ENCODE measurements around the gene TBC1D5. TPM values are rescaled to one million over a fixed set of nuclear protein-coding genes. Genes with fewer than 3 reads are reported as not detected.

Gene TBC1D5
- total and polyA plus RNA-seq, 2 of the 8 experiments (the other 6 are each of a cell fraction or from before 2014, with no cell fraction given), result 11.0 to 22.9 TPM

DNA sequence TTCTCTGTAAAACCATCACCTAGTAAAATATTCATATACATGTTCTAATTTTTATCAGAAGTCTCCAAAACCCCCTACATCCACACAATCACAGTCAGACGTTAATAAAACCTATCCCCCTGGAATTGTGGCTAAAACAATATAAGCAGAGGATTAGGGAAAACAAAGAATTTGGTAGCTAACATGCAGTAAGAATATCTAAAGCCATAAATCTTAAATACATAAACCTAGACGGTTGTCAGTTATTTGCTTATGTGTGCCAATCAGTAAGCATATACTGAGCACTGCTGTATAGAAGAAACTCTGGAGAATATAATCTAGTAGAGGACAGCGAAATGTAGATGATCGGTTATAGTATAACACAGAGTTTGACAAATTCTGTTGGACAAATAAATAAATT is 232.2 kb downstream of the TBC1D5 start:
- CTCF ChIA-PET (ENCODE audit: partially characterized antibody), result interaction anchor here (0.5 kb wide), 1 partner anchor 251 kb away, joined by 3 read pairs; no protein-coding TSS in a partner anchor
- Histone ChIP-seq H2AK5ac (ENCODE audit: low read depth, low read length) (no peak overlapping the region), H3K23me2 (ENCODE audit: low read depth, low read length) (no peaks in the 10 kb centered on the region), H2BK12ac (ENCODE audit: low read depth, low read length) (no peak overlapping the region), H3K36me3 (ENCODE audit: control insufficient read depth in 2 of 4, insufficient read depth in 4 of 4, low read length in 3 of 4) (no peaks in the 10 kb centered on the region), H2BK20ac (ENCODE audit: low read length) (no peak overlapping the region), H2BK120ac (replicated peaks; ENCODE audit: low read depth, low read length) (no peak overlapping the region), H4K8ac (ENCODE audit: extremely low read depth, insufficient read depth, low read length) (no peak overlapping the region), H3K4ac (replicated peaks; ENCODE audit: insufficient read length, low read depth, low read length) (no peak overlapping the region), H4K5ac (ENCODE audit: insufficient read length, low read depth, low read length) (no peak overlapping the region), H4K91ac (replicated peaks; ENCODE audit: insufficient read length, low read length) (no peak overlapping the region), H3K27me3 (replicated peaks in 1 of 4; ENCODE audit: control insufficient read depth in 3 of 4, extremely low read depth in 1 of 4, insufficient read depth in 3 of 4, low read length in 3 of 4) (no peaks in the 10 kb centered on the region), H3K14ac (ENCODE audit: insufficient read length) (no peak overlapping the region), H3K18ac (ENCODE audit: extremely low read depth, low read length) (no peak overlapping the region), H2BK15ac (ENCODE audit: low read length) (no peak overlapping the region), H3K23ac (ENCODE audit: insufficient read length) (no peak overlapping the region), H3K9ac (replicated peaks in 1 of 4; ENCODE audit: extremely low read depth in 1 of 4, low read depth in 3 of 4, low read length in 3 of 4) (no peak overlapping the region), H3K9me3 (ENCODE audit: insufficient read depth in 2 of 2, low read depth in 1 of 2, low read length in 1 of 2) (no peaks in the 10 kb centered on the region), H2AFZ (ENCODE audit: low read length) (no peak overlapping the region), H4K20me1 (replicated peaks in 1 of 2; ENCODE audit: control insufficient read depth in 1 of 2, insufficient read depth in 2 of 2, low read length in 2 of 2) (no peaks in the 10 kb centered on the region), H2BK5ac (ENCODE audit: low read depth, low read length) (no peak overlapping the region), H3K4me1 (replicated peaks in 1 of 4; ENCODE audit: control insufficient read depth in 3 of 4, insufficient read depth in 4 of 4, low read length in 3 of 4) (0 out of 7 replicates have a peak, but pooled peaks cover 0 to 3% (median 0%) of the 10 kb centered on the region in 4 experiments), H3K79me1 (ENCODE audit: low read depth, low read length) (no peaks in the 10 kb centered on the region), H3K4me2 (ENCODE audit: insufficient read depth in 1 of 2, low read depth in 2 of 2, low read length in 2 of 2) (no peak overlapping the region), H3K27ac (ENCODE audit: low read depth, low read length) (no peak overlapping the region), H3K79me2 (ENCODE audit: control insufficient read depth in 1 of 2, insufficient read depth in 2 of 2, low read length in 2 of 2) (no peaks in the 10 kb centered on the region), H3K56ac (replicated peaks; ENCODE audit: insufficient read length, low read depth, low read length) (no peak overlapping the region), H3K4me3 (ENCODE audit: extremely low read depth in 1 of 4, insufficient read depth in 2 of 4, low read depth in 3 of 4, low read length in 4 of 4) (no peak overlapping the region)
- WGBS, 2 experiments (ENCODE audit: extremely low coverage in 1 of 2, insufficient coverage in 1 of 2, insufficient read length in 1 of 2, insufficient replicate concordance in 2 of 2, low coverage in 1 of 2, low lambda C conversion rate in 2 of 2, missing lambda C conversion rate in 1 of 2), result 93% methylated on average over 4 of the region's 4 CpGs; no CpG with 5 or more reads in 1 of the 2 experiments
- DNase-seq (ENCODE audit: low read depth in 1 of 2, low spot score in 2 of 2) (no peak), FAIRE-seq (no peak)
- POLR2A ChIA-PET (ENCODE audit: partially characterized antibody), result no interaction called here
- TF ChIP-seq GTF2F1 (IDR thresholded peaks at IDR 0.05; ENCODE audit: borderline replicate concordance, low read depth, low read length) (no peak), BCL11A (IDR thresholded peaks at IDR 0.05; ENCODE audit: low read depth in 2 of 2, low read length in 2 of 2) (no peak), USF2 (IDR thresholded peaks at IDR 0.05; ENCODE audit: low read length) (no peak), RAD21 (IDR thresholded peaks at IDR 0.05 in 1 of 2, conservative IDR thresholded peaks at IDR 0.05 in 1 of 2; ENCODE audit: low read depth in 2 of 2, low read length in 2 of 2) (no peak), NRF1 (IDR thresholded peaks at IDR 0.05; ENCODE audit: low read depth, low read length) (no peak), ASH2L (IDR thresholded peaks at IDR 0.05; ENCODE audit: low read length) (no peak), POLR2A (IDR thresholded peaks at IDR 0.05; ENCODE audit: control extremely low read depth in 1 of 2, low read depth in 2 of 2, low read length in 2 of 2) (no peak), JUN (IDR thresholded peaks at IDR 0.05; ENCODE audit: low read depth, low read length) (no peak)
